NCI-H1092 (cell line): ENCODE data around the gene CCDC92B.

Experiments
- DNase-seq: peaks from one replicate; lab custom pipeline; 2025; lab: John Stamatoyannopoulos, UW

The CCDC92B gene

GRCh38 chr17:2721603-2722002 is 27.8 kb downstream of the CCDC92B start:
- no peak for DNase-seq

GRCh38 chr17:2719861-2720260 is 29.6 kb downstream of the CCDC92B start:
- DNase-seq, result no peak

GRCh38 chr17:2718150-2718938 is 31.1 kb downstream of the CCDC92B start:
- no peak for DNase-seq

DNA sequence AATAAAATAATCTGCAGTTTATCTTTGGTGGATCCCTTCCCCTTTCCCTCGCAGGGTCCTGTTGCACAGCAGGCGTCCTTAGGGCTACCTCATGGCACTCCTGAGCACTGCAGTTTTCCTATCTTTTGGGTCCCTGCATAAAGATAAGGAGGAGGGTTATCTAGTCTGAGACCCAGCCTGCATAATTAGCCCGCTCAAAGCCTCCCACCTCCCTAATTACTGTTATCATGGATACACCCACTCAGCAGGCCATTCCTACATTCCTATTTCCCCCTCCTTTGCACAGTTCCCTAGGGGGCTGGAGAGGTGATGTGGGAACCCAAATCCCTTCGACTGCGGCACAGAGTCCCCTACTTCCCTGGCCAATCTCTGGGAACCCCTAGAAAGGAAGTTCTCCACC is 32.8 kb downstream of the CCDC92B start:
- DNase-seq, result no peak

DNA sequence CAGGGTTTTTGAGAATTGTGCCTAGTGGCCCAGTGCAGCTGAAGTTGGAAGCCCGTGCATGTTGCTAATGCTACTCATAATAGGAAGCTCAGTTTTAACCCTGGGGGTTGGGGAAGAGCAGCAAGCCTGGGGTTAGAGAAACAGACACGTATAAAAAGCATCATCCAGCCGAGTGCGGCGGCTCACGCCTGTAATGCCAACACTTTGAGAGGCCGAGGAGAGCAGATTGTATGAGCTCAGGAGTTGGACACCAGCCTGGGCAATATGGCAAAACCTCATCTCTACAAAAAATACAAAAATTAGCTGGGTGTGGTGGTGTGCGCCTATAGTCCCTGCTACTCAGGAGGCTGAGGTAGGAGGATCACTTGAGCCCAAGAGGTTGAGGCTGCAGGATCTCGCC is 35.6 kb downstream of the CCDC92B start:
- DNase-seq, result no peak

- no peak for DNase-seq
Observed at GRCh38 chr17:2712300-2713043, 37.0 kb downstream of the CCDC92B start.

GRCh38 chr17:2711608-2712299 is 37.7 kb downstream of the CCDC92B start, which contains the start of gene CLUH:
Gene CLUH (minus strand): TSS chr17:2711764. CDS start chr17:2711661, 103 bp downstream.
- peak; percentile 67 for DNase-seq

DNA sequence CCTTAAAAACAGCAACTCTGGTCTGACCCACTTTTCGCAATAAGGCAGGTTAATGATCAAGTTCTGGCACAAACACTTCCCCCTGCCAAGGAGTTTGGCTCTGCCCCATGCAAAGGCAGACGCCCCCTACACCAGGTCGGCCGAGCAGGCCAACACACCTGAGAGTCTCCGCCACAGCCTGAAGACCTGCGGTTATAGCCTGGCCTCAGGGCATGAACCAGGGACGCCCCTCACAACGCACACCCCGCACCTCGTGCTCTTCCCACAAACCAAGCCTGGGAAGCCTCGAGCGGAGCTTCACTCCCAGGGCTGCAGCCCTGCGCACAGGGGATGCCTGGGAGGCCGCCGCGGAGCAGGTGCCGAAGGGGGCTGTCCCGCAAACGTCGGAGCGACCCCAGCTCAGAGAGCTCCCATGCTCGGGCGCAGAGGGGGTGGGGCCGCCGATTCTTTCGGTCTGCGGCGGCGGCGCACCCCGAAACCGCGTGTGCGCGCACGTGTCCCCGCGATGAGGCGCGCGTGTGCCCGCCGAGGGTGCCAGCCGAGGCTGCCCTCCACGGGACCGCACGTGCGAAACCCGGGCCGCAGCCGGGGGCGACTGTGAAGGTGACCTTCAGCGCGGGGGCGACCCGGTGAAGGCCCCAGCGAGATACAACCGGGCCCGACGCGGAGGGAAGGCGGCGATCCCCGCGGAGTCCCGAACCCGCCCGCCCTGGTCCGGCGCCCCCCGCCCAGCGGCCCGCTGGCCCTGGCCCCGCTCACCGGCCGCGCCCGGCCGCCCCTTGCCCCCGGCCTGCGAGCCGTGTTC is 38.4 kb downstream of the CCDC92B start:
- DNase-seq, result no peak

DNA sequence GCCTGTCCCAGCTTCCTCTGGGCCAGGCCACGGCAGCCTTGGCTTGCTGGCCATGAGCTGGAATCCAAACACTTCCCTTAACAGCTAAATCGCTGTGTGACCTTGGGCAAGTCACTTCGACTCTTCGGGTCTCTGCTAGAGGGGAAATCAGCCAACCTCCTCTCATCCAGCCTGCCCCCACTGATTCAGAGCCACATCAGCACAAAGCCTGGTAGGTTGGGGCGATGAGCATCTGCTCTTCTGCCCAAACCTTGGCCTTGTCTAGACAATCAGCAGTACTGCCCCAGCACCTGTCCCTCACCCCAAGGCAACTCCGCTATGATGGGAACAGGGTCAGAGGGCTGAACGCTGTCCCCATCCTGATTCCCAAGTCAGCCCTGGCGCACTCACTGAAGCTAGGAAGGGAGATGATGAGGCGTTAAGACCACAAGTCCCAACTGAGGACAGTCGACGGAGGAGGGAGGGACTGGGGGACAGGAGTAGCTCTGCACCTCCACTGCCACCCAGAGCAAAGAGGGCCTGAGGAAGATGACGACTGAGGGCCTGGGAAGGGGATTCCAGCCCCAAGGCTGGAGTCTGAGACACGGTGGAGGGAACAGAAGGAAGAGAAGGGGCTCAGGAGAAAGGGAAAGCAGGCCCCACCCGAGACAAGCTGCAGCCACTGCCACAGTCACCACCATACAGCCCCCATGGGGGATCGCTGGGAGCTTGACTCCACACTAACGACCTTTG is 39.2 kb downstream of the CCDC92B start:
- no peak for DNase-seq

- DNase-seq, result no peak
Observed at GRCh38 chr17:2709183-2709661, 40.2 kb downstream of the CCDC92B start.

DNA sequence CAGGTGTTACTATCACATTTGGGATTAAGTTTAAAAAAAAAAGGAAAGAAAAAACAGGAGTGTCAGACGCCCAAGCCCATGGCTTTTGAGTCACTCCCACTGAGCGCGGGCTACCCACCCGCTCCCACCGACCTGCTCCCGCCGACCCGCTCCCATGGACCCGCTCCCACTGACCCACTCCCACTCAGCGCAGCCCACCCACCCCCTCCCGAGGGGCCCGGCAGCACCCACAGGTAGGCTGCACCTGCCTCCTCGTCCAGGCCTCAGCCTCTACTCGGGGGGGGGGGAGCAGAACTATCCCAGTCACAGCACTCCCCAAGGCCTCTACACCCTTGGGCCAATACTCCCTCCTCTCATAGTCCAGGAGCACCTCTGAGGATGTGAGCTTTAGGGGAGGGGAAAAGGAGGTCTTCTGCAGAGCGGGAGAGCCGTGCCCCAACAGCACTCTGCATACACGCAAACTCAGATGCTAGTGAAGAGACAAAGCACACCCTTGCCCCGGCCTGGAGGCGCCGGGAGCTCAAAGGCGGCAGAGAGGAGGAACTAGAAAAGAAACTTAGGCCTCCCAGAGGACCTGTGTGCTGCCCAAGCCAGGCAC is 40.8 kb downstream of the CCDC92B start:
- DNase-seq, result no peak

- DNase-seq, result no peak
Observed at GRCh38 chr17:2707721-2708584, 41.5 kb downstream of the CCDC92B start.

GRCh38 chr17:2706911-2707510 is 42.4 kb downstream of the CCDC92B start:
- DNase-seq, result no peak

GRCh38 chr17:2705888-2706795 is 43.3 kb downstream of the CCDC92B start:
- no peak for DNase-seq

GRCh38 chr17:2705263-2705662 is 44.2 kb downstream of the CCDC92B start:
- no peak for DNase-seq

- DNase-seq, result no peak
Observed at GRCh38 chr17:2704890-2705248, 44.6 kb downstream of the CCDC92B start.

DNA sequence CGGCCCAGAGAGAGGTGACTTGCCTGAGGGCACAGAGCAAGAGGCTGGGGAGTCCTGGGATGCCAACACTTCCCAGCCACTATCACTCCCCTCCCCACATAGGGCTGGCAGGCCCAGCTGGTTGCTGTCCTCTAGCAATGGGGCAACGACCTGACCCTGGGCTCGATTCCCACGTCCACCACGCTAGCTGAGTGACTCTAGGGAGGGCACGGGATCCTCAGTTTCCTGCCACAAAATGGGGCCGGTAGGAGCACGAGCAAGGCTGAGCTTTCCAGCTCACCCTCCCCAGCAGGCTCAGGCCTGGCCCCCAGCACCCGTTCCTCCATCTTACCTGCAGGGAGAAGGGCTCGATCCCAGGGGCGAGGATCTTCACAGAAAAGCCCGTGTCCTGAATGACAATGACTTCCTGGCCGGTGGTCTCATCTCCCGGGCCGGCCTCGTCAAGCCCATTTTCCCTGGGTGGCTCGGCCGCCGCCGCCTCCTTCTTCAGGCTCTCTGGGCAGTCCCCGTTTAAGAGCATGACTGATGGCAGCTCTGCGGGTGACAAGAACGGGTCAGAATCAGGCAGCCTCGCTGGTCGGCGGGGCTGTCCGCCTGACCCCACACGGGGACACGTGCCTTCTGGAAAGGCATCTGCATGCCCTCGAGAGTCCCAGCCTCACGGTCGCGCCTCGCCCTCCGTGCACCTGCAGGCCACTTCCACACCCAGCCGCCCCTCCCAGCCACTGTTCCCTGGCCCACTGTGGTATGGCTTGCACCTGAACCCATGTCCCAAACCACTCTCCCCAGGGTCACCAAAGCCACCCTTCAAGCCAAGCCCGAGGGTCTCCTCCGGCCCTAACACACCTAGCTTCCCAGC is 45.2 kb downstream of the CCDC92B start:
- DNase-seq, result no peak
